H9 (cell line): ENCODE results near the gene XRCC6. TPM values are rescaled to one million over a fixed set of nuclear protein-coding genes. Genes with fewer than 3 reads are reported as not detected.

Experiments
- DNase-seq: peaks from one replicate; pipeline ENCODE4 v3.0.0-alpha.2; 2017
- H2AFZ ChIP-seq: one replicate; pipeline ENCODE4 v1.6.1; 2013; ENCODE audit warnings: mild to moderate bottlenecking, low read length, control low read depth, moderate library complexity
- H2AK5ac ChIP-seq: 2 replicates; pipeline ENCODE4 v1.6.1; 2013; ENCODE audit warnings: low read length, control low read depth, mixed read lengths; ENCODE audit not compliant: insufficient read length
- H2BK120ac ChIP-seq: one replicate; pipeline ENCODE4 v1.6.1; 2013; ENCODE audit warnings: low read depth, mild to moderate bottlenecking, low read length, control low read depth, inconsistent platforms; ENCODE audit not compliant: poor library complexity, severe bottlenecking
- H2BK12ac ChIP-seq: 2 replicates; pipeline ENCODE4 v1.6.1; 2013; ENCODE audit warnings: low read length, control low read depth, mixed read lengths, low read depth; ENCODE audit not compliant: insufficient read length
- H2BK15ac ChIP-seq: 2 replicates; pipeline ENCODE4 v1.6.1; 2013; ENCODE audit warnings: low read depth, low read length, control low read depth
- H2BK20ac ChIP-seq: one replicate; pipeline ENCODE4 v1.6.1; 2013; ENCODE audit warnings: low read depth, mild to moderate bottlenecking, low read length, control low read depth, inconsistent platforms; ENCODE audit not compliant: poor library complexity, severe bottlenecking
- H2BK5ac ChIP-seq: 2 replicates; pipeline ENCODE4 v1.6.1; 2013; ENCODE audit warnings: low read length, control low read depth, mixed read lengths; ENCODE audit not compliant: insufficient read length
- H3K14ac ChIP-seq: 2 replicates; pipeline ENCODE4 v1.6.1; 2013; ENCODE audit warnings: low read length, control low read depth; ENCODE audit not compliant: insufficient read depth
- H3K18ac ChIP-seq: 2 replicates; pipeline ENCODE4 v1.6.1; 2013; ENCODE audit warnings: low read depth, mild to moderate bottlenecking, mixed read lengths, low read length, control low read depth; ENCODE audit not compliant: insufficient read length
- H3K23ac ChIP-seq: 2 replicates; pipeline ENCODE4 v1.6.1; 2013; ENCODE audit warnings: low read length, control low read depth, mixed read lengths, low read depth; ENCODE audit not compliant: insufficient read length
- H3K23me2 ChIP-seq: 2 replicates; pipeline ENCODE4 v1.6.1; 2013; ENCODE audit warnings: low read depth, mild to moderate bottlenecking, mixed read lengths, low read length, control low read depth; ENCODE audit not compliant: insufficient read length, poor library complexity, severe bottlenecking
- H3K27ac ChIP-seq: 2 replicates; pipeline ENCODE4 v1.5.1; 2013; ENCODE audit warnings: low read length, control low read depth, mixed read lengths, low read depth; ENCODE audit not compliant: insufficient read length
- H3K27me3 ChIP-seq: 2 replicates; pipeline ENCODE4 v1.6.1; 2013; ENCODE audit warnings: low read length, control low read depth, inconsistent platforms; ENCODE audit not compliant: insufficient read depth
- H3K4ac ChIP-seq: 2 replicates; pipeline ENCODE4 v1.6.1; 2013; ENCODE audit warnings: low read depth, mild to moderate bottlenecking, control low read depth, inconsistent platforms, low read length, moderate library complexity
- H3K4me1 ChIP-seq: 2 replicates; pipeline ENCODE4 v1.6.1; 2013; ENCODE audit warnings: low read length, control low read depth, inconsistent platforms; ENCODE audit not compliant: insufficient read depth
- H3K4me2 ChIP-seq: 2 replicates; pipeline ENCODE4 v1.6.1; 2013; ENCODE audit warnings: low read length, control low read depth, mixed read lengths; ENCODE audit not compliant: insufficient read length, insufficient read depth
- H3K56ac ChIP-seq: 2 replicates; pipeline ENCODE4 v1.6.1; 2013; ENCODE audit warnings: low read depth, mild to moderate bottlenecking, mixed read lengths, low read length, control low read depth; ENCODE audit not compliant: insufficient read length
- H3K79me1 ChIP-seq: 2 replicates; pipeline ENCODE4 v1.6.1; 2013; ENCODE audit warnings: low read depth, mild to moderate bottlenecking, moderate library complexity, low read length, control low read depth, inconsistent platforms; ENCODE audit not compliant: insufficient read depth, poor library complexity, severe bottlenecking
- H3K79me2 ChIP-seq: 2 replicates; pipeline ENCODE4 v1.6.1; 2013; ENCODE audit warnings: low read length, control low read depth, inconsistent platforms; ENCODE audit not compliant: insufficient read depth
- H3K9ac ChIP-seq: 2 replicates; pipeline ENCODE4 v1.6.1; 2013; ENCODE audit warnings: low read length, control low read depth, mixed read lengths; ENCODE audit not compliant: insufficient read length; ENCODE audit errors: extremely low read depth
- H3K9me3 ChIP-seq: one replicate; pipeline ENCODE4 v1.6.1; 2013; ENCODE audit warnings: low read depth, low read length, inconsistent platforms; ENCODE audit not compliant: control insufficient read depth
- H3T11ph ChIP-seq: one replicate; pipeline ENCODE4 v1.6.1; 2013; ENCODE audit warnings: mild to moderate bottlenecking, low read length, control low read depth, inconsistent platforms
- H4K20me1 ChIP-seq: one replicate; pipeline ENCODE4 v1.6.1; 2013; ENCODE audit not compliant: control insufficient read depth, insufficient read length, insufficient read depth
- H4K5ac ChIP-seq: 2 replicates; pipeline ENCODE4 v1.6.1; 2013; ENCODE audit warnings: low read depth, mild to moderate bottlenecking, mixed read lengths, low read length, control low read depth; ENCODE audit not compliant: insufficient read length
- H4K8ac ChIP-seq: replicated peaks from 2 replicates; pipeline ENCODE4 v1.6.1; 2013; ENCODE audit warnings: low read length, control low read depth, mixed read lengths, low read depth; ENCODE audit not compliant: insufficient read length
- H4K91ac ChIP-seq: 2 replicates; pipeline ENCODE4 v1.6.1; 2013; ENCODE audit warnings: low read depth, mild to moderate bottlenecking, moderate library complexity, mixed read lengths, low read length, control low read depth; ENCODE audit not compliant: insufficient read length
- H3K27ac Mint-ChIP-seq, 3 experiments: 2 replicates in 2 of 3; 3 replicates in 1 of 3; pipeline ENCODE4 v1.8.0; 2020 to 2021; ENCODE audit warnings: mixed read lengths in 3 of 3, mild to moderate bottlenecking in 1 of 3, moderate library complexity in 1 of 3
- H3K27me3 Mint-ChIP-seq: 2 replicates; pipeline ENCODE4 v1.8.0; 2021; ENCODE audit warnings: low read depth, mild to moderate bottlenecking, moderate library complexity, mixed read lengths
- H3K36me3 Mint-ChIP-seq, 3 experiments: 2 replicates in 2 of 3; 3 replicates in 1 of 3; pipeline ENCODE4 v1.8.0; 2020 to 2021; ENCODE audit warnings: low read depth in 3 of 3, mixed read lengths in 3 of 3; ENCODE audit not compliant: insufficient read depth in 1 of 3
- H3K4me1 Mint-ChIP-seq, 2 experiments: 2 replicates each; pipeline ENCODE4 v1.8.0; 2020; ENCODE audit warnings: mixed read lengths in 2 of 2
- H3K4me3 Mint-ChIP-seq, 2 experiments: 2 replicates in 1 of 2; 3 replicates in 1 of 2; pipeline ENCODE4 v1.8.0; 2020 to 2021; ENCODE audit warnings: mild to moderate bottlenecking in 2 of 2, mixed read lengths in 2 of 2, moderate library complexity in 1 of 2
- H3K9me3 Mint-ChIP-seq, 2 experiments: 2 replicates in 1 of 2; 3 replicates in 1 of 2; pipeline ENCODE4 v1.8.0; 2020; ENCODE audit warnings: mild to moderate bottlenecking in 2 of 2, mixed read lengths in 2 of 2, moderate library complexity in 1 of 2
- CTCF ChIP-seq: fragments of 200-600 bp; sonication (generic); conservative IDR thresholded peaks from 3 replicates; pipeline ENCODE4 v1.8.0; 2021; ENCODE audit warnings: antibody characterized with exemption, mild to moderate bottlenecking
- WGBS: extraction: QIAGEN DNeasy Blood & Tissue Kit; methylation state at CpG from one replicate; pipeline ENCODE4 v1.1.7; 2013; ENCODE audit warnings: missing lambda C conversion rate, low lambda C conversion rate, mixed read lengths; ENCODE audit not compliant: insufficient read length; ENCODE audit errors: extremely low coverage; 5-methylcytosine and 5-hydroxymethylcytosine counted together
- total RNA-seq: library from RNA; stranded (reverse); gene quantifications from 2 replicates; pipeline ENCODE4 v1.2.1, GENCODE V29; 2021

Gene XRCC6
- total RNA-seq, 1 experiment from 2014 or later, result 461 TPM

- H3K4me2 ChIP-seq, result no peak overlapping the region
- H3K23ac ChIP-seq, result no peak overlapping the region
- no peaks in the 10 kb centered on the region for H3K79me1 ChIP-seq
- no peaks in the 10 kb centered on the region for H3K27me3 ChIP-seq
- no peak overlapping the region for H2BK20ac ChIP-seq
- H2BK15ac ChIP-seq, result no peak overlapping the region
- no peaks in the 10 kb centered on the region for H3K9me3 ChIP-seq
- no peaks in the 10 kb centered on the region for H3K27me3 Mint-ChIP-seq
- no peak overlapping the region for H4K5ac ChIP-seq
- H3K4me1 ChIP-seq, result no peaks in the 10 kb centered on the region
- H3K56ac ChIP-seq, result no peak overlapping the region
- H3K23me2 ChIP-seq, result no peaks in the 10 kb centered on the region
- H4K20me1 ChIP-seq, result peaks cover 3% of the 10 kb centered on the region
- no peak overlapping the region for H4K91ac ChIP-seq
- TF ChIP-seq CTCF, result no peak
- no peak for DNase-seq
- no peak overlapping the region for H3K18ac ChIP-seq
- H3K27ac Mint-ChIP-seq, result no peak overlapping the region
- no peak overlapping the region for H3T11ph ChIP-seq
- H3K79me2 ChIP-seq, result no peaks in the 10 kb centered on the region
- H2AFZ ChIP-seq, result no peak overlapping the region
- H4K8ac ChIP-seq, result no peak overlapping the region
- no peaks in the 10 kb centered on the region for H3K9me3 Mint-ChIP-seq
- no peak overlapping the region for H3K9ac ChIP-seq
- no peak overlapping the region for H3K14ac ChIP-seq
- H3K4ac ChIP-seq, result no peak overlapping the region
- peaks cover 41 to 87% (median 72%) of the 10 kb centered on the region in 3 experiments for H3K36me3 Mint-ChIP-seq
- no CpG with 5 or more reads among the region's 3 CpGs for WGBS
- H2BK12ac ChIP-seq, result no peak overlapping the region
- no peak overlapping the region for H2AK5ac ChIP-seq
- no peak overlapping the region for H3K4me3 Mint-ChIP-seq
- no peak overlapping the region for H2BK5ac ChIP-seq
- H2BK120ac ChIP-seq, result no peak overlapping the region
- H3K4me1 Mint-ChIP-seq, result no peaks in the 10 kb centered on the region
- H3K27ac ChIP-seq, result no peak overlapping the region
Observed at GRCh38 chr22:41661088-41661487, 40.0 kb downstream of the XRCC6 start.
